ENCODE measurements around the gene MGLL. TPM values are rescaled to one million over a fixed set of nuclear protein-coding genes. Genes with fewer than 3 reads are reported as not detected.
A peak's percentile ranks its signal among the peaks of the same experiment; 100 is the strongest.

The MGLL gene
- total and polyA plus RNA-seq, 9 of the 15 experiments (the other 6 are each of a cell fraction or from before 2014, with no cell fraction given): 0.12 to 0.32 (median 0.18) TPM; not detected in 6

DNA sequence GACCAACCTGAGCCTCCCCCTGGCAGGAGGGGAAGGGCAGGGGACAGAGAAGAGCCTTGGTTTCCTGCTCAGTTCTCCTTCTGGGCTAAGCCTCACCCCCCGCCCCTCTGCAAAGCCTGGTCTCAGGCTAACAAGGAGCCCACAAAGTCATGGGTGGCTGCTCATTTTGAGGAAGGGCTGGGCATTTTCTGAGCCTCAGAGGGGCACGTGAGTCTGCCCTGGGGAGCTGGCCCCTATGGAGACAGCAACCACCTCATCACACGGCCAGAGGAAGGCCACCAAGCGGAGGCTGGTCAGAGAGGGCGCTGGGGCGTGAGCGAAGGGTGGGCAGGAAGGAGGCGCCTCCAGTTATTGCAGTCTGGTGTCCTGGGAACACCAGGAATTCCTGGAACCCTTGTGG lies 130.8 kb downstream of the MGLL start (continued):
- no peak for TF ChIP-seq MCM2 (IDR thresholded peaks at IDR 0.05; ENCODE audit: low read depth)

DNA sequence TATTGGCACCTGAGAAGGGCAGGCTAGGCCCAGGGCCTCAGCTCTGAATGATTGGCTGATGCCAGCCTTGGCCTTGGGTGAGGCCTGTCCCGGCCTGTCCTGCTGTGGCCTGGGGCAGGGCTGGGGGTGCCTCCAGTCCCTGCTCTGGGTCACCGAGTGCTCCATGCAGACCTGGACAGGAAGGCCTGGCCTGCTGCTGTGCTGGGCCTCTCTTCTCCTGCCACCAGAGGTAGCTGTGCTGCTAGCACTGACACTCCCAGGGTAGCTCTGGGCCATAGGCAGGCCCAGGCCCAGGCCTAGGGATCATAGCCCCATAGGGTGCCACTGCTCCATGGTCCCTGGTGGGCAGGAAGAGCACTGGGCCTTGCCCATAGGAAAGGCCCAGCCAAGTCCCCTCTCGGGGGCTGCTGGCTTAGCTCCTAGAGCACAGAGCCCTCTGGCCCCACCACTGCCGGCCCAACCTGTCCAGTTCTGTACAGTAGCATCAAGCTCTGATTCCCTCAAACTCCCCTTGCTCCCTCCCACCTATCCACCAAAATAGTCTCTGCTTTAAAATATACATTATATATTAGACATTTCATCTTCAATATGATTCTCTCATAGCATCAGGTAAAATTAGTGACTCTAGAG lies 131.4 kb downstream of the MGLL start:
- no peak overlapping the region for H2AFZ ChIP-seq (ENCODE audit: low read depth, low read length)
- no peaks in the 10 kb centered on the region for H3K9me3 ChIP-seq (replicated peaks; ENCODE audit: control insufficient read depth, insufficient read depth, low read depth, low read length)
- no peak overlapping the region for H3K4me2 ChIP-seq (ENCODE audit: insufficient read depth, low read length)
- no peaks in the 10 kb centered on the region for H3K79me2 ChIP-seq (ENCODE audit: control insufficient read depth, insufficient read depth, low read length)
- POLR2A ChIA-PET: interaction anchor here (1.2 kb wide), 1 partner anchor 16 kb away, joined by 3 read pairs; no protein-coding TSS in a partner anchor
- ATAC-seq (peak; percentile 99), DNase-seq (ENCODE audit: extremely low read depth in 1 of 4, low spot score in 3 of 4) (peak in 1 of 4 experiments; percentile 46), FAIRE-seq (no peak)
- in situ Hi-C loops (cut with MboI): no loop called here
- peaks cover 0 to 25% of the 10 kb centered on the region in 2 experiments; a peak in 4 of 5 replicates for H3K27me3 ChIP-seq (ENCODE audit: control insufficient read depth in 2 of 2, insufficient read depth in 2 of 2, low read length in 2 of 2)
- peaks cover 0 to 2% of the 10 kb centered on the region in 2 experiments; a peak in 1 of 5 replicates for H3K4me1 ChIP-seq (replicated peaks in 1 of 2; ENCODE audit: control insufficient read depth in 2 of 2, insufficient read depth in 2 of 2, low read length in 2 of 2)
- WGBS (ENCODE audit: insufficient coverage, low coverage, missing lambda C conversion rate): 31% methylated on average over 4 of the region's 4 CpGs
- no peak overlapping the region for H3K27ac ChIP-seq (ENCODE audit: extremely low read depth, low read depth, low read length)
- H4K20me1 ChIP-seq (replicated peaks; ENCODE audit: control insufficient read depth, insufficient read depth, low read length): no peaks in the 10 kb centered on the region
- no peaks in the 10 kb centered on the region for H3K36me3 ChIP-seq (ENCODE audit: control insufficient read depth, insufficient read depth, low read length)
- H3K4me3 ChIP-seq: no peak overlapping the region
- CTCF ChIA-PET (ENCODE audit: low intra/inter-chr PET ratio): no interaction called here
- H3K9me1 ChIP-seq (ENCODE audit: control insufficient read depth, insufficient read depth, low read length): no peaks in the 10 kb centered on the region
- H3K9ac ChIP-seq (ENCODE audit: insufficient read depth in 1 of 2, low read depth in 2 of 2, low read length in 2 of 2): 0 out of 4 replicates have a peak overlapping the region, but pooled peaks of 1 of the 2 experiments have one; percentile 45
- intact Hi-C loops (cut with micrococcal nuclease): loop anchor here (5.0 kb wide), 1 partner anchor 141 kb away; no protein-coding TSS in a partner anchor
- BruUV-seq (replicated peaks): no TSS peak
- TF ChIP-seq SMC3 (conservative IDR thresholded peaks at IDR 0.05; ENCODE audit: insufficient read depth, low read depth, low read length) (peak; percentile 55), SMARCB1 (IDR thresholded peaks at IDR 0.05; ENCODE audit: insufficient read length, low read depth) (no peak), NR2C2 (CRISPR knock-in tag; IDR thresholded peaks at IDR 0.05) (no peak), NR2C2 (tag; IDR thresholded peaks at IDR 0.05) (no peak), RB1 (IDR thresholded peaks at IDR 0.05; ENCODE audit: low read depth) (0 out of 2 replicates have a peak, but pooled peaks have one; percentile 19)
- TF ChIP-seq, protein P1, sequence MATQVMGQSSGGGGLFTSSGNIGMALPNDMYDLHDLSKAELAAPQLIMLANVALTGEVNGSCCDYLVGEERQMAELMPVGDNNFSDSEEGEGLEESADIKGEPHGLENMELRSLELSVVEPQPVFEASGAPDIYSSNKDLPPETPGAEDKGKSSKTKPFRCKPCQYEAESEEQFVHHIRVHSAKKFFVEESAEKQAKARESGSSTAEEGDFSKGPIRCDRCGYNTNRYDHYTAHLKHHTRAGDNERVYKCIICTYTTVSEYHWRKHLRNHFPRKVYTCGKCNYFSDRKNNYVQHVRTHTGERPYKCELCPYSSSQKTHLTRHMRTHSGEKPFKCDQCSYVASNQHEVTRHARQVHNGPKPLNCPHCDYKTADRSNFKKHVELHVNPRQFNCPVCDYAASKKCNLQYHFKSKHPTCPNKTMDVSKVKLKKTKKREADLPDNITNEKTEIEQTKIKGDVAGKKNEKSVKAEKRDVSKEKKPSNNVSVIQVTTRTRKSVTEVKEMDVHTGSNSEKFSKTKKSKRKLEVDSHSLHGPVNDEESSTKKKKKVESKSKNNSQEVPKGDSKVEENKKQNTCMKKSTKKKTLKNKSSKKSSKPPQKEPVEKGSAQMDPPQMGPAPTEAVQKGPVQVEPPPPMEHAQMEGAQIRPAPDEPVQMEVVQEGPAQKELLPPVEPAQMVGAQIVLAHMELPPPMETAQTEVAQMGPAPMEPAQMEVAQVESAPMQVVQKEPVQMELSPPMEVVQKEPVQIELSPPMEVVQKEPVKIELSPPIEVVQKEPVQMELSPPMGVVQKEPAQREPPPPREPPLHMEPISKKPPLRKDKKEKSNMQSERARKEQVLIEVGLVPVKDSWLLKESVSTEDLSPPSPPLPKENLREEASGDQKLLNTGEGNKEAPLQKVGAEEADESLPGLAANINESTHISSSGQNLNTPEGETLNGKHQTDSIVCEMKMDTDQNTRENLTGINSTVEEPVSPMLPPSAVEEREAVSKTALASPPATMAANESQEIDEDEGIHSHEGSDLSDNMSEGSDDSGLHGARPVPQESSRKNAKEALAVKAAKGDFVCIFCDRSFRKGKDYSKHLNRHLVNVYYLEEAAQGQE (IDR thresholded peaks at IDR 0.05; ENCODE audit: borderline replicate concordance): peak; percentile 52
- TF ChIP-seq, protein P1 (CRISPR knock-in tag; IDR thresholded peaks at IDR 0.05; ENCODE audit: low read depth): no peak
- TF ChIP-seq, protein P2, sequence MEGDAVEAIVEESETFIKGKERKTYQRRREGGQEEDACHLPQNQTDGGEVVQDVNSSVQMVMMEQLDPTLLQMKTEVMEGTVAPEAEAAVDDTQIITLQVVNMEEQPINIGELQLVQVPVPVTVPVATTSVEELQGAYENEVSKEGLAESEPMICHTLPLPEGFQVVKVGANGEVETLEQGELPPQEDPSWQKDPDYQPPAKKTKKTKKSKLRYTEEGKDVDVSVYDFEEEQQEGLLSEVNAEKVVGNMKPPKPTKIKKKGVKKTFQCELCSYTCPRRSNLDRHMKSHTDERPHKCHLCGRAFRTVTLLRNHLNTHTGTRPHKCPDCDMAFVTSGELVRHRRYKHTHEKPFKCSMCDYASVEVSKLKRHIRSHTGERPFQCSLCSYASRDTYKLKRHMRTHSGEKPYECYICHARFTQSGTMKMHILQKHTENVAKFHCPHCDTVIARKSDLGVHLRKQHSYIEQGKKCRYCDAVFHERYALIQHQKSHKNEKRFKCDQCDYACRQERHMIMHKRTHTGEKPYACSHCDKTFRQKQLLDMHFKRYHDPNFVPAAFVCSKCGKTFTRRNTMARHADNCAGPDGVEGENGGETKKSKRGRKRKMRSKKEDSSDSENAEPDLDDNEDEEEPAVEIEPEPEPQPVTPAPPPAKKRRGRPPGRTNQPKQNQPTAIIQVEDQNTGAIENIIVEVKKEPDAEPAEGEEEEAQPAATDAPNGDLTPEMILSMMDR (IDR thresholded peaks at IDR 0.05 in 2 of 3, conservative IDR thresholded peaks at IDR 0.05 in 1 of 3; ENCODE audit: insufficient read depth in 2 of 3, low read depth in 1 of 3, low read length in 3 of 3): peak; percentile 58 to 66 (median 61)
